Thoracic aorta (tissue), 2 donors: Measurements from ENCODE around the gene SNUPN. TPM values are rescaled to one million over a fixed set of nuclear protein-coding genes. Genes with fewer than 3 reads are reported as not detected.

ENCODE experiments used
- ATAC-seq: fragments of 150-250 bp; one replicate; pipeline ENCODE4 v1.8.0; 2017; ENCODE audit warnings: low read depth; ENCODE audit not compliant: insufficient number of reproducible peaks, low FRiP score
- DNase-seq: peaks from one replicate; pipeline ENCODE4 v3.0.0-alpha.2; 2020; ENCODE audit warnings: low spot score
- H3K27ac ChIP-seq, 2 donors: fragments of 200-600 bp; sonication (generic); 1 replicate in 1 of 2; 2 replicates in 1 of 2; pipeline ENCODE4 v1.5.1; 2016; ENCODE audit warnings: mild to moderate bottlenecking in 2 of 2, moderate library complexity in 2 of 2
- H3K27me3 ChIP-seq: fragments of 200-600 bp; sonication (generic); replicated peaks from 2 replicates; pipeline ENCODE4 v1.6.0; 2016; ENCODE audit warnings: mild to moderate bottlenecking; ENCODE audit not compliant: insufficient read depth
- H3K36me3 ChIP-seq: fragments of 200-600 bp; sonication (generic); one replicate; pipeline ENCODE4 v1.5.1; 2016
- H3K4me1 ChIP-seq, 2 donors: fragments of 200-600 bp; sonication (generic); 1 replicate in 1 of 2; 2 replicates in 1 of 2; pipeline versions ENCODE4 v1.5.1 to v1.6.0; 2016; ENCODE audit warnings: low read depth in 2 of 2, mild to moderate bottlenecking in 1 of 2; ENCODE audit not compliant: control insufficient read depth in 1 of 2
- H3K4me3 ChIP-seq: fragments of 200-600 bp; sonication (generic); 2 replicates; pipeline ENCODE4 v1.5.1; 2016; ENCODE audit warnings: mild to moderate bottlenecking
- H3K9me3 ChIP-seq: fragments of 200-600 bp; sonication (generic); 2 replicates; pipeline ENCODE4 v1.5.1; 2016
- CTCF ChIP-seq: fragments of 200-600 bp; sonication (generic); IDR thresholded peaks from one replicate; pipeline ENCODE4 v1.5.1; 2019; ENCODE audit warnings: antibody characterized with exemption
- total RNA-seq, 2 donors: library from RNA; depleted of rRNA; stranded (reverse); fragments of >200 nt; gene quantifications; one replicate each; pipeline versions ENCODE4 v1.1.0 to v1.2.3, GENCODE V29; 2016

SNUPN gene
- total RNA-seq, 2 donors from 2014 or later, result 5.8 to 16.9 TPM

DNA sequence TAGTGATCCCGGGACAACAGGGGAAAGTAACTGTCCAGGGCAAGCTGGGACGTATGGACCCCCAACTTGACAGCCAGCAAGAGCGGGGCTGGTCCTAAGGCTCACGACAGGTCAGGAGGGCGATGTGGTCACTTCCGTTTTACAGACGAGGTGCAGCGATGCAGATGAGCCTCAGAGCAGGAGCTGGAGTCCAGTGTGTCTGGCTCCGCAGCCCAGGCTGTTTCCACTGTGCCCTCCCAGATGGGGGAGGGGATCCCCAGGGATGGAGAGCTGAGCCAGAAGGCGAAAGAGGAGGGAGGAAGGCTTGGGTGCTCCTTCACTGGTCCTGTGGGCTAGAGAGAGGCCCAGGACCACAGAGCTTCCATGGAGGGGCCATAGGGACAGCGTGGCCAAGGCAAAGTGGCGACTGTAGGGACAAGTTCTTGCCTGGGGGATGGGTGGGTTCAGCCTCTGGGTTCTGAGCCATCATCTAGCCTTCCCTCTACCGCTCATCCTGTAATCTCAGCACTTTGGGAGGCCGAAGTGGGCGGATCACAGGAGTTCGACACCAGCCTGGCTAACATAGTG is 27.9 kb upstream of the SNUPN start:
- peak overlapping the region; percentile 79 for H3K4me3 ChIP-seq
- no peaks in the 10 kb centered on the region for H3K9me3 ChIP-seq
- DNase-seq (no peak), ATAC-seq (no peak)
- peaks cover 19% of the 10 kb centered on the region for H3K36me3 ChIP-seq
- H3K27ac ChIP-seq, result peak overlapping the region; percentile 64 to 92
- H3K4me1 ChIP-seq, result peaks cover 40 to 83% of the 10 kb centered on the region in 2 donors
- no peak for TF ChIP-seq CTCF
- H3K27me3 ChIP-seq, result no peaks in the 10 kb centered on the region

DNA sequence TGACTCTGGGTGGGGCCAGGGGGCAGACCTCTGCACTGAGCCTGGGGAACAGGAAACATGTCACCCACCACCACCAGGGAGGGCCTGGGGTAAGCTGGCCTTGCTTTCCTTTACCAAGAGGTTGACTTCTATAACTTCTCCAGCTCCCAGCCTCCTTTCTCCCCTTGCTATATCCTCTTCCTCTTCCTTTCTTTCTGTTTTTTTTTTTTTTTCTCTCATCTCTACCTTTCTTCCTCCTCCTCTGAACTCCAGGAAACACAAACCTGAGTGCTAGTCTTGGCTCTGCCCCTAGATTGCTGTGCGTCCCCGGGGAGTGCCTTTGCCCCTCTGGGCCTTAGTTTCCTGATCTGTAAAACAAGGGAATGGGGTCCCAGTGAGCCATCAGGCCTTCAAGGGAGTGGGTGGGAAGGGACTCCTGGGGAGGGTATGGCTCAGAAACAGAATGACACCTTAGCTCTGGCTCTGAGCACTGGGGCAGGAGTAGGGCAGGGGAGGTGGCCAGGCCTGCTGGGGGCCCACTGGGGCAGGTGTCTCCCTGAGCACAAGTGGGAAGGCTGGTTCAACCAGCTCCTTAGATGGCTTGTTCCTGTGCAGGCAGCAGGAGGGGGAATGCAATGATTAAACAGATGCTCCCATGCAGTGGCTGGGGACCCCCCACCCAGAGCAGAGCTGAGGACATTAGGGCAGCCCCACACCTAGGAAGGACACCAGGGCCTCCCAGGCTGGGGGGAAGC is 26.5 kb upstream of the SNUPN start:
- Histone ChIP-seq H3K27me3 (no peaks in the 10 kb centered on the region), H3K4me1 (peaks cover 37 to 79% of the 10 kb centered on the region in 2 donors), H3K36me3 (peaks cover 4% of the 10 kb centered on the region), H3K27ac (peak overlapping the region; percentile 64 to 92), H3K9me3 (no peaks in the 10 kb centered on the region), H3K4me3 (peak overlapping the region; percentile 79)
- no peak for TF ChIP-seq CTCF
- DNase-seq (no peak), ATAC-seq (no peak)

DNA sequence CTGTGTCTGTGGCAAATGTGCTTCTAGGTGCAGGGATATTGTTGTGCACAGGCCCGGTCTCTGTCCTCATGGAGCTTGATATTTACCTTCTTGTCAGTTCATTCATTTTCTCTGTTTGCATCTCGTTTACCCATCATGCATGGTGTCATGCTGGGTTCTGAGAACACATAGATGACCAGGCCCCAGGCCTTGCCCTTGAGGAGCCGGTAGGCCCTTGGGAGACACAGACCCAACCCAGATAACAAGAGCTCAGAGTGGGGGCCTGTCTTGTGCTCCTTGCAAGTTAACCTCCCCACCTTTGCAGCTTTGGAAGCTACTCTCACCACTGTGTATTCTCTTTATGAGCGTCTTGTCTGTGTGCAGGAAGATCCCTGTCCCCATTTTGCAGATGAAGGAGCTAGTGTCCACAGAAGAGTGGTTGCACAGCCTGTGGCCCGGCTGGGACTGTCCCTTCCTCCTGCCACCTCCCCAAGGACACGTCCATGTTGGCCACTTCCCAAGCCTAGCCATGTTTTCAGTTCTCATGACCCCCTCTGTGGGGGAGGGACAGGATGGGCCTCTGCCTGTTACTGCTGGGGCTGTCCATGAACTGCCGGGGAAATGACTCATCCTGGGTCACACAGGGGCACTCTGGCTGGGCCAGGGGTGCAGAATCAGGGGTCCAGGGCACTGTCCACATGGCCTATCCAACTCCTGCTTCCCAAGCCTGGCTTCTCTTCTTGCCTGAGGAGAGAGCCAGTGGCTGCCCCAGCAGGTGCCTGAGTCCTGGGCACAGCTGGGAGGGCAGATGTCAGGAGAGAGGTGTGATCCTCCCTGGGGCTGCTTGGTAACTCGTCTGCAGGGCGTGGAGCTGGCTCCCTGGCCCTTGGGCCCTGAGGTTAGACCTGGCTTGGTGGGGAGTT is 25.6 kb upstream of the SNUPN start:
- no peaks in the 10 kb centered on the region for H3K36me3 ChIP-seq
- DNase-seq (no peak), ATAC-seq (no peak)
- no peaks in the 10 kb centered on the region for H3K9me3 ChIP-seq
- H3K27me3 ChIP-seq, result no peaks in the 10 kb centered on the region
- peak overlapping the region; percentile 64 to 92 for H3K27ac ChIP-seq
- H3K4me3 ChIP-seq, result peak overlapping the region; percentile 79
- no peak for TF ChIP-seq CTCF
- peaks cover 37 to 82% of the 10 kb centered on the region in 2 donors for H3K4me1 ChIP-seq

GRCh38 chr15:75649848-75650247 is 24.3 kb upstream of the SNUPN start:
- Histone ChIP-seq H3K36me3 (no peaks in the 10 kb centered on the region), H3K4me1 (peaks cover 37 to 76% of the 10 kb centered on the region in 2 donors), H3K27ac (peak overlapping the region; percentile 92 to 98), H3K27me3 (no peaks in the 10 kb centered on the region), H3K9me3 (no peaks in the 10 kb centered on the region), H3K4me3 (peak overlapping the region; percentile 79)
- TF ChIP-seq CTCF, result no peak
- DNase-seq (no peak), ATAC-seq (no peak)
